B cell (primary cell): ENCODE data around the gene WWC2. TPM values are rescaled to one million over a fixed set of nuclear protein-coding genes. Genes with fewer than 3 reads are reported as not detected.

Experiments used
- ATAC-seq: fragments of 200-7000 bp; cut with Tn5 transposase; one replicate; pipeline ENCODE4 v1.10.0; 2021; ENCODE audit warnings: low read depth, mild to moderate bottlenecking, moderate number of reproducible peaks, moderate library complexity
- CTCF ChIA-PET: fragments of 350-600 bp; sonication (Branson Sonifier 250); formaldehyde crosslinking; loops from one replicate; lab custom pipeline; 2021; ENCODE audit warnings: antibody characterized with exemption, inconsistent platforms; lab: Charles Lee
- POLR2A ChIA-PET: fragments of 350-600 bp; sonication (Branson Sonifier 250); formaldehyde crosslinking; loops from one replicate; lab custom pipeline; 2021; ENCODE audit warnings: antibody characterized with exemption; lab: Charles Lee
- DNase-seq: peaks from one replicate; pipeline ENCODE4 v3.0.0; 2013
- H2AFZ ChIP-seq: 2 replicates; pipeline ENCODE4 v1.6.1; 2012; ENCODE audit warnings: mild to moderate bottlenecking, low read depth, low read length; ENCODE audit not compliant: insufficient read depth, poor library complexity, severe bottlenecking
- H3K27ac ChIP-seq, 2 donors: 1 replicate in 1 of 2; 2 replicates in 1 of 2; pipeline ENCODE4 v1.5.1; 2012 to 2013; ENCODE audit warnings: low read length in 2 of 2, mild to moderate bottlenecking in 2 of 2, moderate library complexity in 1 of 2
- H3K27me3 ChIP-seq, 4 experiments: fragments of 200-600 bp in 1 of 4; sonication (generic) in 1 of 4; replicated peaks in 1 of 4; 1 replicate in 2 of 4; 2 replicates in 2 of 4; pipeline versions ENCODE4 v1.6.1 to v1.7.0; 2013 to 2016; ENCODE audit warnings: low read length in 3 of 4, mild to moderate bottlenecking in 2 of 4, mixed read lengths in 1 of 4, moderate library complexity in 1 of 4; ENCODE audit not compliant: insufficient read depth in 4 of 4, control insufficient read depth in 3 of 4; ENCODE audit errors: control extremely low read depth in 1 of 4
- H3K36me3 ChIP-seq, 2 experiments: replicated peaks in 1 of 2; 1 replicate in 1 of 2; 2 replicates in 1 of 2; pipeline versions ENCODE4 v1.6.1 to v1.7.1; 2013; ENCODE audit warnings: low read length in 1 of 2; ENCODE audit not compliant: insufficient read depth in 2 of 2, control insufficient read depth in 1 of 2; ENCODE audit errors: control extremely low read depth in 1 of 2, extremely low read depth in 1 of 2
- H3K4me1 ChIP-seq, 2 donors: fragments of 200-600 bp in 1 of 2; sonication (generic) in 1 of 2; 1 replicate in 1 of 2; 2 replicates in 1 of 2; pipeline versions ENCODE4 v1.5.1 to v1.6.1; 2013 to 2017; ENCODE audit warnings: low read length in 2 of 2; ENCODE audit not compliant: control insufficient read depth in 2 of 2, insufficient read depth in 2 of 2
- H3K4me2 ChIP-seq: replicated peaks from 2 replicates; pipeline ENCODE3; 2012; ENCODE audit warnings: mild to moderate bottlenecking, low read depth, low read length; ENCODE audit not compliant: poor library complexity, severe bottlenecking
- H3K4me3 ChIP-seq, 5 experiments: fragments of 200-600 bp in 1 of 5; sonication (generic) in 1 of 5; 1 replicate in 3 of 5; 2 replicates in 2 of 5; pipeline versions ENCODE4 v1.5.1 to v1.7.0; 2011 to 2016; ENCODE audit warnings: low read length in 4 of 5, mild to moderate bottlenecking in 4 of 5, low read depth in 2 of 5, control low read depth in 1 of 5, moderate library complexity in 1 of 5; ENCODE audit not compliant: insufficient read depth in 1 of 5; ENCODE audit errors: control extremely low read depth in 1 of 5, extremely low read depth in 1 of 5
- H3K79me2 ChIP-seq: fragments of 200-600 bp; sonication (generic); one replicate; pipeline ENCODE4 v1.6.0; 2016; ENCODE audit warnings: low read length; ENCODE audit not compliant: control insufficient read depth, insufficient read depth
- H3K9ac ChIP-seq: fragments of 200-600 bp; sonication (generic); 2 replicates; pipeline ENCODE4 v1.6.1; 2017; ENCODE audit warnings: mild to moderate bottlenecking, low read length, moderate library complexity
- H3K9me3 ChIP-seq, 3 donors: one replicate each; pipeline versions ENCODE4 v1.6.1 to v1.7.1; 2013; ENCODE audit warnings: low read length in 2 of 3; ENCODE audit not compliant: control insufficient read depth in 2 of 3, insufficient read depth in 1 of 3; ENCODE audit errors: control extremely low read depth in 1 of 3
- H4K20me1 ChIP-seq: 2 replicates; pipeline ENCODE4 v1.6.0; 2012; ENCODE audit warnings: mild to moderate bottlenecking, low read length; ENCODE audit not compliant: insufficient read depth, control insufficient read depth, poor library complexity, severe bottlenecking
- H3K27ac Mint-ChIP-seq: one replicate; pipeline ENCODE4 v1.8.0; 2021; ENCODE audit warnings: mixed read lengths
- H3K27me3 Mint-ChIP-seq: one replicate; pipeline ENCODE4 v1.8.0; 2021; ENCODE audit warnings: mixed read lengths
- H3K4me1 Mint-ChIP-seq: one replicate; pipeline ENCODE4 v1.8.0; 2021; ENCODE audit warnings: mixed read lengths
- H3K4me3 Mint-ChIP-seq: one replicate; pipeline ENCODE4 v1.8.0; 2021; ENCODE audit warnings: mixed read lengths
- H3K9me3 Mint-ChIP-seq: one replicate; pipeline ENCODE4 v1.8.0; 2022; ENCODE audit warnings: mixed read lengths; ENCODE audit not compliant: insufficient read depth
- CTCF ChIP-seq: fragments of 200-600 bp; IDR thresholded peaks from one replicate; pipeline ENCODE4 v1.8.0; 2022; ENCODE audit warnings: antibody characterized with exemption, mild to moderate bottlenecking
- EZH2 ChIP-seq: IDR thresholded peaks from 2 replicates; pipeline ENCODE4 v1.6.1; 2012; ENCODE audit warnings: borderline replicate concordance, low read depth, mild to moderate bottlenecking, moderate library complexity, low read length; ENCODE audit not compliant: insufficient read depth, poor library complexity, severe bottlenecking
- WGBS: methylation state at CpG from one replicate; pipeline ENCODE4 v1.1.5; 2013; ENCODE audit warnings: missing lambda C conversion rate; ENCODE audit not compliant: insufficient coverage; 5-methylcytosine and 5-hydroxymethylcytosine counted together
- intact Hi-C: fragments of 100-400 bp; cut with micrococcal nuclease; formaldehyde crosslinking; loops from one replicate; pipeline ENCODE4 v1.10.0; 2022
- polyA plus RNA-seq: library from polyadenylated mRNA; depleted of rRNA; stranded (reverse); fragments of >200 nt; gene quantifications from 2 replicates; pipeline ENCODE4 v1.2.3, GENCODE V29; 2012
- total RNA-seq, 2 donors: library from RNA; stranded (reverse); fragments of 120-200 nt in 1 of 2; gene quantifications; 1 replicate in 1 of 2; 2 replicates in 1 of 2; pipeline versions ENCODE4 v1.2.3 to v1.2.4, GENCODE V29; 2013 to 2022

Gene WWC2
- total and polyA plus RNA-seq, 2 donors (not counting 1 experiment from before 2014, with no cell fraction given), result 0.07 to 0.32 TPM

- Mint-ChIP-seq H3K27ac (no peak overlapping the region), H3K9me3 (no peaks in the 10 kb centered on the region), H3K27me3 (peaks cover 33% of the 10 kb centered on the region), H3K4me1 (no peaks in the 10 kb centered on the region), H3K4me3 (no peak overlapping the region)
- WGBS, result 100% methylated on average over 1 of the region's 9 CpGs
- POLR2A ChIA-PET, result no interaction called here
- Histone ChIP-seq H3K4me3 (no peak overlapping the region), H3K27ac (no peak overlapping the region), H3K79me2 (no peaks in the 10 kb centered on the region), H4K20me1 (no peaks in the 10 kb centered on the region), H3K4me1 (no peaks in the 10 kb centered on the region), H3K36me3 (no peaks in the 10 kb centered on the region), H3K4me2 (no peak overlapping the region), H3K9ac (no peak overlapping the region), H2AFZ (no peak overlapping the region), H3K9me3 (no peaks in the 10 kb centered on the region), H3K27me3 (no peaks in the 10 kb centered on the region)
- intact Hi-C loops, result no loop called here
- no peak for DNase-seq
- ATAC-seq, result no peak
- TF ChIP-seq CTCF, result no peak
- TF ChIP-seq EZH2, result no peak
- CTCF ChIA-PET, result no interaction called here
Observed at GRCh38 chr4:183354219-183354618, 255.2 kb downstream of the WWC2 start.

GRCh38 chr4:183355405-183355804 lies 256.3 kb downstream of the WWC2 start:
- intact Hi-C loops, result no loop called here
- H2AFZ ChIP-seq, result no peak overlapping the region
- H3K27ac ChIP-seq, result no peak overlapping the region
- H3K36me3 ChIP-seq, result no peaks in the 10 kb centered on the region
- POLR2A ChIA-PET, result no interaction called here
- no peaks in the 10 kb centered on the region for H3K27me3 ChIP-seq
- no peaks in the 10 kb centered on the region for H3K79me2 ChIP-seq
- TF ChIP-seq EZH2 (no peak), CTCF (no peak)
- Mint-ChIP-seq H3K27ac (no peak overlapping the region), H3K4me1 (no peaks in the 10 kb centered on the region), H3K27me3 (peaks cover 30% of the 10 kb centered on the region), H3K4me3 (no peak overlapping the region), H3K9me3 (no peaks in the 10 kb centered on the region)
- H3K9me3 ChIP-seq, result no peaks in the 10 kb centered on the region
- no peak overlapping the region for H3K4me2 ChIP-seq
- H3K4me3 ChIP-seq, result no peak overlapping the region
- H4K20me1 ChIP-seq, result no peaks in the 10 kb centered on the region
- WGBS, result 100% methylated on average over 3 of the region's 4 CpGs
- no peak overlapping the region for H3K9ac ChIP-seq
- no peaks in the 10 kb centered on the region for H3K4me1 ChIP-seq
- CTCF ChIA-PET, result no interaction called here
- no peak for ATAC-seq
- DNase-seq, result no peak
